ENCODE data around the gene SBF2.

Gene SBF2

GRCh38 chr11:9838961-9839360 lies 455.1 kb downstream of the SBF2 start:
- DNase-seq: no peak

GRCh38 chr11:9838229-9838628 lies 455.8 kb downstream of the SBF2 start:
- no peak for DNase-seq

GRCh38 chr11:9834291-9834690 lies 459.7 kb downstream of the SBF2 start:
- peak; percentile 83 for DNase-seq

GRCh38 chr11:9831122-9831521 lies 462.9 kb downstream of the SBF2 start:
- no peak for DNase-seq

- DNase-seq: peak; percentile 26
These were observed 466.3 kb downstream of the SBF2 start for GRCh38 chr11:9827708-9828107.

- DNase-seq: no peak
These were observed 467.6 kb downstream of the SBF2 start for GRCh38 chr11:9826390-9826789.

GRCh38 chr11:9825895-9826294 lies 468.1 kb downstream of the SBF2 start:
- no peak for DNase-seq

GRCh38 chr11:9825315-9825714 lies 468.7 kb downstream of the SBF2 start:
- DNase-seq: peak; percentile 19

- peak; percentile 39 for DNase-seq
These were observed 470.1 kb downstream of the SBF2 start for GRCh38 chr11:9823887-9824385.

GRCh38 chr11:9823439-9823838 lies 470.6 kb downstream of the SBF2 start:
- no peak for DNase-seq

GRCh38 chr11:9821008-9821752 lies 472.8 kb downstream of the SBF2 start:
- peak; percentile 80 for DNase-seq

GRCh38 chr11:9820260-9820659 lies 473.8 kb downstream of the SBF2 start:
- DNase-seq: no peak

GRCh38 chr11:9817191-9817590 lies 476.8 kb downstream of the SBF2 start:
- no peak for DNase-seq

- peak; percentile 67 for DNase-seq
These were observed 478.4 kb downstream of the SBF2 start for GRCh38 chr11:9815486-9816136.

GRCh38 chr11:9814108-9814507 lies 479.9 kb downstream of the SBF2 start:
- no peak for DNase-seq

- DNase-seq: peak; percentile 44
These were observed 485.1 kb downstream of the SBF2 start for GRCh38 chr11:9808943-9809342.

GRCh38 chr11:9806946-9807687 lies 486.9 kb downstream of the SBF2 start:
- DNase-seq: no peak

- no peak for DNase-seq
These were observed 489.6 kb downstream of the SBF2 start for GRCh38 chr11:9804419-9804902.

- peak; percentile 69 for DNase-seq
These were observed 490.2 kb downstream of the SBF2 start for GRCh38 chr11:9803685-9804418.

- DNase-seq: peak; percentile 97
These were observed 491.6 kb downstream of the SBF2 start for GRCh38 chr11:9802291-9802861.

GRCh38 chr11:9799886-9800285 lies 494.1 kb downstream of the SBF2 start:
- no peak for DNase-seq

GRCh38 chr11:9797300-9797699 lies 496.7 kb downstream of the SBF2 start:
- DNase-seq: peak; percentile 31
